GM12892 (cell line): ENCODE data around the gene PKP4.

Source experiments
- DNase-seq: peaks from one replicate; pipeline ENCODE4 v3.0.0; 2011; ENCODE audit not compliant: insufficient read length
- FAIRE-seq: peaks from 2 replicates; lab custom pipeline; 2011; peaks lifted over from hg19 to GRCh38; lab: Jason Lieb, UNC
- POLR2A ChIP-seq: IDR thresholded peaks from 2 replicates; pipeline ENCODE4 v1.6.1; 2011; ENCODE audit warnings: low read depth, low read length, control low read depth
- POLR2AphosphoS5 ChIP-seq: IDR thresholded peaks from 2 replicates; pipeline ENCODE4 v1.6.1; 2011; ENCODE audit warnings: low read depth, low read length, control low read depth
- TAF1 ChIP-seq: IDR thresholded peaks from 2 replicates; pipeline ENCODE4 v1.6.1; 2011; ENCODE audit warnings: low read depth, mild to moderate bottlenecking, control low read depth, low read length, borderline replicate concordance

PKP4 gene

GRCh38 chr2:158651358-158652057 lies 194.8 kb downstream of the PKP4 start:
- DNase-seq (no peak), FAIRE-seq (no peak)
- no peak for TF ChIP-seq POLR2A
- no peak for TF ChIP-seq TAF1
- TF ChIP-seq POLR2AphosphoS5 = no peak

GRCh38 chr2:158655628-158656027 lies 198.9 kb downstream of the PKP4 start:
- no peak for DNase-seq
- TF ChIP-seq POLR2A (no peak), POLR2AphosphoS5 (no peak), TAF1 (no peak)
- FAIRE-seq = no peak

GRCh38 chr2:158656492-158657229 lies 199.9 kb downstream of the PKP4 start:
- TF ChIP-seq POLR2A = no peak
- no peak for TF ChIP-seq POLR2AphosphoS5
- TF ChIP-seq TAF1 = no peak
- FAIRE-seq (no peak), DNase-seq (no peak)

- TF ChIP-seq POLR2A = no peak
- no peak for TF ChIP-seq TAF1
- TF ChIP-seq POLR2AphosphoS5 = no peak
- DNase-seq = no peak
- FAIRE-seq = no peak
Observed at GRCh38 chr2:158658396-158658795, 201.6 kb downstream of the PKP4 start.

GRCh38 chr2:158659483-158659882 lies 202.7 kb downstream of the PKP4 start:
- FAIRE-seq = no peak
- no peak for DNase-seq
- TF ChIP-seq TAF1 (no peak), POLR2A (no peak), POLR2AphosphoS5 (no peak)

- DNase-seq (no peak), FAIRE-seq (no peak)
- TF ChIP-seq TAF1 (no peak), POLR2A (no peak), POLR2AphosphoS5 (no peak)
Observed at GRCh38 chr2:158661231-158661630, 204.5 kb downstream of the PKP4 start.

- no peak for FAIRE-seq
- TF ChIP-seq TAF1 (no peak), POLR2AphosphoS5 (no peak), POLR2A (no peak)
- no peak for DNase-seq
Observed at GRCh38 chr2:158662421-158662820, 205.7 kb downstream of the PKP4 start.

- TF ChIP-seq TAF1 = no peak
- no peak for TF ChIP-seq POLR2AphosphoS5
- no peak for TF ChIP-seq POLR2A
- FAIRE-seq = no peak
Observed at GRCh38 chr2:158663796-158664195, 207.0 kb downstream of the PKP4 start.

GRCh38 chr2:158664987-158665386 lies 208.2 kb downstream of the PKP4 start:
- TF ChIP-seq POLR2A (no peak), TAF1 (no peak), POLR2AphosphoS5 (no peak)
- DNase-seq = no peak
- FAIRE-seq = no peak

More at GRCh38 chr2:158663796-158664195, 207.0 kb downstream of the PKP4 start:
- DNase-seq = no peak

- no peak for DNase-seq
- FAIRE-seq = no peak
- TF ChIP-seq POLR2A (no peak), TAF1 (no peak), POLR2AphosphoS5 (no peak)
Observed at GRCh38 chr2:158665536-158666302, 209.0 kb downstream of the PKP4 start.

GRCh38 chr2:158666969-158667368 lies 210.2 kb downstream of the PKP4 start:
- DNase-seq (no peak), FAIRE-seq (no peak)
- no peak for TF ChIP-seq TAF1
- no peak for TF ChIP-seq POLR2AphosphoS5
- no peak for TF ChIP-seq POLR2A

GRCh38 chr2:158667586-158667985 lies 210.8 kb downstream of the PKP4 start:
- DNase-seq (no peak), FAIRE-seq (no peak)
- no peak for TF ChIP-seq POLR2AphosphoS5
- no peak for TF ChIP-seq TAF1
- TF ChIP-seq POLR2A = no peak
